ENCODE measurements around the gene NDUFS7. TPM values are rescaled to one million over a fixed set of nuclear protein-coding genes. Genes with fewer than 3 reads are reported as not detected.

NDUFS7 gene
- 443 TPM for total RNA-seq
- long read RNA-seq, transcript NDUFS7-217 (1 exons, 3,743 nt) = minor isoform, 23 of 465 reads
- long read RNA-seq, transcript NDUFS7-201 (8 exons, 1,039 nt) = major isoform, 250 of 465 reads
- long read RNA-seq, transcript NDUFS7-202 (7 exons, 2,818 nt) = minor isoform, 58 of 465 reads
- long read RNA-seq, transcript NDUFS7-210 (8 exons, 1,743 nt) = minor isoform, 33 of 465 reads
- long read RNA-seq, partial matches to known transcripts = 75 of 465 reads
- long read RNA-seq, other reads (novel, unspliced or antisense) = 18 of 465 reads

GRCh38 chr19:1383312-1384084, at the start of gene NDUFS7:
TSS of gene NDUFS7 (plus strand) at chr19:1383907. CDS start at chr19:1383927, 20 bp downstream.
- intact Hi-C loops (cut with DNase I) = loop anchor here (1.0 to 10.0 kb wide), 5 partner anchors 24 to 359 kb away; partner anchors contain the start of genes CNN2, DAZAP1, FAM174C and RNU6-2
- peak; percentile 90 for ATAC-seq

GRCh38 chr19:1336079-1336684, 47.5 kb upstream of the NDUFS7 start:
- DNase-seq (ENCODE audit: missing footprints) (no peak), ATAC-seq (no peak)
- intact Hi-C loops (cut with DNase I) = no loop called here

More at GRCh38 chr19:1383312-1384084, at the start of gene NDUFS7:
- peak; percentile 93 for DNase-seq (ENCODE audit: missing footprints)

- DNase-seq (ENCODE audit: missing footprints) = no peak
- intact Hi-C loops (cut with DNase I) = no loop called here
- ATAC-seq = no peak
These were observed 42.8 kb upstream of the NDUFS7 start for GRCh38 chr19:1340681-1341469.

- DNase-seq (ENCODE audit: missing footprints) (no peak), ATAC-seq (no peak)
- intact Hi-C loops (cut with DNase I) = no loop called here
These were observed 40.7 kb upstream of the NDUFS7 start for GRCh38 chr19:1343041-1343440.

- DNase-seq (ENCODE audit: missing footprints) (peak; percentile 58), ATAC-seq (no peak)
- intact Hi-C loops (cut with DNase I) = no loop called here
These were observed 34.5 kb upstream of the NDUFS7 start for GRCh38 chr19:1349211-1349610.

GRCh38 chr19:1350867-1351266, 32.8 kb upstream of the NDUFS7 start:
- ATAC-seq (no peak), DNase-seq (ENCODE audit: missing footprints) (peak; percentile 2)
- intact Hi-C loops (cut with DNase I) = loop anchor here (5.0 kb wide), 1 partner anchor 34 kb away; no protein-coding TSS in a partner anchor

GRCh38 chr19:1351381-1351851, 32.3 kb upstream of the NDUFS7 start:
- DNase-seq (ENCODE audit: missing footprints) (no peak), ATAC-seq (no peak)
- intact Hi-C loops (cut with DNase I) = loop anchor here (5.0 kb wide), 1 partner anchor 34 kb away; no protein-coding TSS in a partner anchor

GRCh38 chr19:1353144-1353543, 30.6 kb upstream of the NDUFS7 start:
- ATAC-seq = no peak
- intact Hi-C loops (cut with DNase I) = loop anchor here (5.0 kb wide), 1 partner anchor 36 kb away; no protein-coding TSS in a partner anchor

GRCh38 chr19:1354970-1355567, 28.6 kb upstream of the NDUFS7 start:
- intact Hi-C loops (cut with DNase I) = loop anchor here (2.0 to 5.0 kb wide), 2 partner anchors 28 to 38 kb away; partner anchors contain the start of gene NDUFS7
- ATAC-seq (peak; percentile 21), DNase-seq (ENCODE audit: missing footprints) (peak; percentile 34)

More at GRCh38 chr19:1353144-1353543, 30.6 kb upstream of the NDUFS7 start:
- DNase-seq (ENCODE audit: missing footprints) = peak; percentile 15

GRCh38 chr19:1355568-1356507, 27.9 kb upstream of the NDUFS7 start:
- intact Hi-C loops (cut with DNase I) = loop anchor here (2.0 kb wide), 1 partner anchor 27 kb away; the partner anchor contains the start of gene NDUFS7
- ATAC-seq = no peak

GRCh38 chr19:1356508-1356865, 27.2 kb upstream of the NDUFS7 start:
- no peak for DNase-seq (ENCODE audit: missing footprints)
- intact Hi-C loops (cut with DNase I) = no loop called here
- ATAC-seq = no peak

More at GRCh38 chr19:1355568-1356507, 27.9 kb upstream of the NDUFS7 start:
- peak; percentile 1 for DNase-seq (ENCODE audit: missing footprints)

GRCh38 chr19:1357531-1358109, 26.1 kb upstream of the NDUFS7 start:
- ATAC-seq (no peak), DNase-seq (ENCODE audit: missing footprints) (no peak)
- intact Hi-C loops (cut with DNase I) = no loop called here

- DNase-seq (ENCODE audit: missing footprints) (no peak), ATAC-seq (no peak)
- intact Hi-C loops (cut with DNase I) = no loop called here
These were observed 23.4 kb upstream of the NDUFS7 start for GRCh38 chr19:1360126-1360817.

GRCh38 chr19:1360818-1361461, 22.8 kb upstream of the NDUFS7 start:
- intact Hi-C loops (cut with DNase I) = no loop called here
- DNase-seq (ENCODE audit: missing footprints) (peak; percentile 85), ATAC-seq (peak; percentile 82)

GRCh38 chr19:1361601-1362386, 21.9 kb upstream of the NDUFS7 start:
- intact Hi-C loops (cut with DNase I) = no loop called here
- ATAC-seq (no peak), DNase-seq (ENCODE audit: missing footprints) (peak; percentile 66)

Data from Right ventricle myocardium inferior (tissue), 1 donor.